ENCODE results near the gene GUCA2A. TPM values are rescaled to one million over a fixed set of nuclear protein-coding genes. Genes with fewer than 3 reads are reported as not detected.

Gene GUCA2A
- total and polyA plus RNA-seq, 2 experiments from 2014 or later: not detected

- H3K27ac ChIP-seq: no peak overlapping the region
- TF ChIP-seq CTCF (IDR thresholded peaks at IDR 0.05; ENCODE audit: low read depth, low read length): no peak
Measured at GRCh38 chr1:42189931-42190853, 25.6 kb upstream of the GUCA2A start.

GRCh38 chr1:42186152-42186551, 21.6 kb upstream of the GUCA2A start:
- no peaks in the 10 kb centered on the region for H3K9me3 ChIP-seq (ENCODE audit: low read depth)
- no peak for TF ChIP-seq CTCF (IDR thresholded peaks at IDR 0.05; ENCODE audit: low read depth, low read length)
- no peak overlapping the region for H3K4me3 ChIP-seq
- H3K4me1 ChIP-seq (ENCODE audit: low read depth): no peaks in the 10 kb centered on the region
- H3K27me3 ChIP-seq: no peaks in the 10 kb centered on the region
- peaks cover 19% of the 10 kb centered on the region for H3K36me3 ChIP-seq
- peak overlapping the region; percentile 34 for H3K27ac ChIP-seq
- no peak for DNase-seq (ENCODE audit: low read depth in 1 of 2, low spot score in 1 of 2)

More at GRCh38 chr1:42189931-42190853, 25.6 kb upstream of the GUCA2A start:
- H3K36me3 ChIP-seq: peaks cover 34% of the 10 kb centered on the region
- H3K4me3 ChIP-seq: no peak overlapping the region
- no peaks in the 10 kb centered on the region for H3K9me3 ChIP-seq (ENCODE audit: low read depth)
- no peaks in the 10 kb centered on the region for H3K27me3 ChIP-seq
- H3K4me1 ChIP-seq (ENCODE audit: low read depth): no peaks in the 10 kb centered on the region
- no peak for DNase-seq (ENCODE audit: low read depth in 1 of 2, low spot score in 1 of 2)

GRCh38 chr1:42184616-42185015, 20.1 kb upstream of the GUCA2A start:
- no peak for TF ChIP-seq CTCF (IDR thresholded peaks at IDR 0.05; ENCODE audit: low read depth, low read length)
- H3K4me3 ChIP-seq: no peak overlapping the region
- H3K27me3 ChIP-seq: no peaks in the 10 kb centered on the region
- no peak overlapping the region for H3K27ac ChIP-seq
- H3K4me1 ChIP-seq (ENCODE audit: low read depth): no peaks in the 10 kb centered on the region
- no peak for DNase-seq (ENCODE audit: low read depth in 1 of 2, low spot score in 1 of 2)
- H3K9me3 ChIP-seq (ENCODE audit: low read depth): no peaks in the 10 kb centered on the region
- H3K36me3 ChIP-seq: peaks cover 13% of the 10 kb centered on the region

GRCh38 chr1:42183957-42184268, 19.4 kb upstream of the GUCA2A start:
- H3K27me3 ChIP-seq: no peaks in the 10 kb centered on the region
- H3K4me1 ChIP-seq (ENCODE audit: low read depth): peaks cover 4% of the 10 kb centered on the region
- H3K27ac ChIP-seq: peak overlapping the region; percentile 21
- no peak for TF ChIP-seq CTCF (IDR thresholded peaks at IDR 0.05; ENCODE audit: low read depth, low read length)
- peaks cover 7% of the 10 kb centered on the region for H3K36me3 ChIP-seq
- no peak for DNase-seq (ENCODE audit: low read depth in 1 of 2, low spot score in 1 of 2)
- H3K9me3 ChIP-seq (ENCODE audit: low read depth): no peaks in the 10 kb centered on the region
- H3K4me3 ChIP-seq: no peak overlapping the region

GRCh38 chr1:42183210-42183956, 18.8 kb upstream of the GUCA2A start:
- Histone ChIP-seq H3K27ac (peak overlapping the region; percentile 21), H3K27me3 (no peaks in the 10 kb centered on the region), H3K36me3 (peaks cover 2% of the 10 kb centered on the region), H3K4me1 (ENCODE audit: low read depth) (peaks cover 9% of the 10 kb centered on the region), H3K4me3 (no peak overlapping the region), H3K9me3 (ENCODE audit: low read depth) (no peaks in the 10 kb centered on the region)
- no peak for DNase-seq (ENCODE audit: low read depth in 1 of 2, low spot score in 1 of 2)
- no peak for TF ChIP-seq CTCF (IDR thresholded peaks at IDR 0.05; ENCODE audit: low read depth, low read length)
